Measurements from ENCODE around the gene KIF26A. TPM values are rescaled to one million over a fixed set of nuclear protein-coding genes. Genes with fewer than 3 reads are reported as not detected.

The KIF26A gene
- total RNA-seq, 1 donor from 2014 or later: 7.0 TPM

GRCh38 chr14:104228716-104229533, 90.5 kb downstream of the KIF26A start:
- TF ChIP-seq CTCF (IDR thresholded peaks at IDR 0.05; ENCODE audit: unreplicated experiment): no peak
- peaks cover 10% of the 10 kb centered on the region for H3K27me3 Mint-ChIP-seq
- peaks cover 21% of the 10 kb centered on the region for H3K4me1 Mint-ChIP-seq (ENCODE audit: low read depth)
- DNase-seq (ENCODE audit: low spot score, unreplicated experiment): no peak
- H3K36me3 Mint-ChIP-seq (ENCODE audit: insufficient read depth): no peaks in the 10 kb centered on the region
- H3K27ac Mint-ChIP-seq: no peak overlapping the region
- H3K9me3 Mint-ChIP-seq (ENCODE audit: low read depth): peaks cover 9% of the 10 kb centered on the region
- no peak overlapping the region for H3K4me3 Mint-ChIP-seq (ENCODE audit: low read depth)

- H3K36me3 Mint-ChIP-seq (ENCODE audit: insufficient read depth): no peaks in the 10 kb centered on the region
- peaks cover 11% of the 10 kb centered on the region for H3K9me3 Mint-ChIP-seq (ENCODE audit: low read depth)
- TF ChIP-seq CTCF (IDR thresholded peaks at IDR 0.05; ENCODE audit: unreplicated experiment): no peak
- peaks cover 15% of the 10 kb centered on the region for H3K4me1 Mint-ChIP-seq (ENCODE audit: low read depth)
- H3K27ac Mint-ChIP-seq: no peak overlapping the region
- no peak overlapping the region for H3K4me3 Mint-ChIP-seq (ENCODE audit: low read depth)
- no peak for DNase-seq (ENCODE audit: low spot score, unreplicated experiment)
- H3K27me3 Mint-ChIP-seq: peaks cover 7% of the 10 kb centered on the region
These were observed 91.2 kb downstream of the KIF26A start for GRCh38 chr14:104229534-104230055.

GRCh38 chr14:104230119-104230815, 91.9 kb downstream of the KIF26A start:
- Mint-ChIP-seq H3K36me3 (ENCODE audit: insufficient read depth) (no peaks in the 10 kb centered on the region), H3K4me3 (ENCODE audit: low read depth) (no peak overlapping the region), H3K27ac (peak overlapping the region; percentile 17), H3K4me1 (ENCODE audit: low read depth) (peaks cover 10% of the 10 kb centered on the region), H3K27me3 (peaks cover 4% of the 10 kb centered on the region), H3K9me3 (ENCODE audit: low read depth) (peaks cover 11% of the 10 kb centered on the region)
- no peak for DNase-seq (ENCODE audit: low spot score, unreplicated experiment)
- TF ChIP-seq CTCF (IDR thresholded peaks at IDR 0.05; ENCODE audit: unreplicated experiment): no peak

Small RNAs within 50 kb of the gene (microRNA-seq; reads per million reads assigned to microRNA genes)
- gene MIR203A (ENCODE audit: borderline number of aligned reads, unreplicated experiment) (not detected), gene MIR203B (ENCODE audit: borderline number of aligned reads, unreplicated experiment) (not detected)

Other genes with a start within 250 kb of the KIF26A start
- gene TDRD9, start 210.1 kb upstream of the KIF26A start, total RNA-seq: not detected in 2 replicates
- not detected in 2 replicates for gene RD3L, start 196.1 kb upstream of the KIF26A start, total RNA-seq
- gene ASPG, start 52.9 kb upstream of the KIF26A start, total RNA-seq: not detected in 2 replicates

Measured in progenitor cell of endocrine pancreas (in vitro differentiated cells).